Ectodermal cell (in vitro differentiated cells): ENCODE results near the gene PLEKHA7.

Source experiments
- H3K27ac ChIP-seq: 2 replicates; pipeline ENCODE4 v1.7.0; 2013; ENCODE audit warnings: mild to moderate bottlenecking, low read depth, low read length; ENCODE audit not compliant: insufficient read depth, poor library complexity, severe bottlenecking
- H3K27me3 ChIP-seq: 2 replicates; pipeline ENCODE4 v1.7.0; 2013; ENCODE audit warnings: mild to moderate bottlenecking, low read length; ENCODE audit not compliant: insufficient read depth, control insufficient read depth, poor library complexity, severe bottlenecking
- H3K36me3 ChIP-seq: one replicate; pipeline ENCODE4 v1.7.0; 2013; ENCODE audit warnings: low read length; ENCODE audit not compliant: control insufficient read depth, insufficient read depth
- H3K4me1 ChIP-seq: one replicate; pipeline ENCODE4 v1.7.0; 2013; ENCODE audit warnings: low read length; ENCODE audit not compliant: control insufficient read depth, insufficient read depth
- H3K4me3 ChIP-seq: 2 replicates; pipeline ENCODE4 v1.7.0; 2013; ENCODE audit warnings: low read depth, low read length, control low read depth; ENCODE audit not compliant: insufficient read depth
- H3K9me3 ChIP-seq: 2 replicates; pipeline ENCODE4 v1.7.0; 2013; ENCODE audit warnings: mild to moderate bottlenecking, low read length, moderate library complexity; ENCODE audit not compliant: control insufficient read depth
- WGBS, 2 experiments: methylation state at CpG; one replicate each; pipeline ENCODE4 v1.1.7; 2013; ENCODE audit warnings: missing lambda C conversion rate in 2 of 2; 5-methylcytosine and 5-hydroxymethylcytosine counted together

Gene PLEKHA7

GRCh38 chr11:16981651-16982194 lies 32.5 kb downstream of the PLEKHA7 start:
- H3K9me3 ChIP-seq = no peaks in the 10 kb centered on the region
- H3K36me3 ChIP-seq = no peaks in the 10 kb centered on the region
- H3K4me3 ChIP-seq = no peak overlapping the region
- H3K27me3 ChIP-seq = no peaks in the 10 kb centered on the region
- H3K4me1 ChIP-seq = peaks cover 46% of the 10 kb centered on the region
- H3K27ac ChIP-seq = peak overlapping the region; percentile 88
- WGBS, 2 experiments = 11 to 28% methylated on average over 9 of the region's 9 CpGs

DNA sequence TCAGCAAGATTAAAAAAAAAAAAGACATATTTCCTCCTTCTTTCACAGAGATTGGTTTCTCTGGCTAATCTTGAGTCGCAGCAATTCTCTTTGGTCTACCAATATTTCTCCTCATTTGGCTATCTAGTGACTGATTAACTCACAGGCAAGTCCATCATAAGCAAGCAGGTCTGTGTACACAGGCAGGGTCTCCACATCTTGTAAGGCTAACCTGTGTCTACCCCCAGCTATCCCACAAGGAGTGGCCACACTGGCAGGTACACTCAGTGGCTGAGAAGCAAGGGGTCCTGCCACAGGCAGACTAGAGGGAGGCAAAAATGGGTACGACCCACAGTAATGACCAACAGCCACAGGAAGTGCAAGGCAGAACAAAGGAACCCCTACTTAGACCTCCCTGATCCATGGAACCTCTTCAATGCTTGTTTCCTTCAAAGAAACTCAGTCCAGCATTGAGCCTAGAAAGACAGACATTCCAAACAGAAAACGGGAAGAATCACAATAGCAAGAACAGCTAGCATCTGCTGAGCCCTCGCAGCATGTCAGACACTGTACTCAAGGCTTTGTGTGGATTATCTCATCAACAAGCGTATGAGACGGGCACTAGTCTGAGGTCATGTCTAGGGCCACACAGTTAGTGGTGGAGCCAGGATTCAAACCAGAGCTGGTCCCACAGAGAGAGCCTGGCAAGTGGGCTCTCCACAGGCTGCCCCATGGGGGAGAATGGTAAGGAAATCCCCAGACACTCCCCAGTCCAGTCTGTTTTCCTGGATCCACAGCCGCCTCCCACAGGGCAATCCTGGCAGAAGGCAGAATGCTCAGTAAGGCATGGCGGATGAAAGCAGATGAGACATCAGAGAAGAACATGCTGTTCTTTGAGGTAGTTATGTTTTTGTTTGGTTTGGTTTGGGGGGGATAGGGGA lies 34.3 kb downstream of the PLEKHA7 start:
- Histone ChIP-seq H3K27me3 (no peaks in the 10 kb centered on the region), H3K9me3 (no peaks in the 10 kb centered on the region), H3K4me1 (peaks cover 58% of the 10 kb centered on the region), H3K36me3 (no peaks in the 10 kb centered on the region), H3K27ac (no peak overlapping the region), H3K4me3 (no peak overlapping the region)
- WGBS, 2 experiments = 85 to 87% methylated on average over 8 of the region's 8 CpGs

GRCh38 chr11:16977994-16978315 lies 36.3 kb downstream of the PLEKHA7 start:
- Histone ChIP-seq H3K27me3 (no peaks in the 10 kb centered on the region), H3K36me3 (no peaks in the 10 kb centered on the region), H3K27ac (peak overlapping the region; percentile 64), H3K9me3 (no peaks in the 10 kb centered on the region), H3K4me1 (peaks cover 58% of the 10 kb centered on the region), H3K4me3 (no peak overlapping the region)
- WGBS, 2 experiments = 20 to 21% methylated on average over 2 of the region's 2 CpGs

DNA sequence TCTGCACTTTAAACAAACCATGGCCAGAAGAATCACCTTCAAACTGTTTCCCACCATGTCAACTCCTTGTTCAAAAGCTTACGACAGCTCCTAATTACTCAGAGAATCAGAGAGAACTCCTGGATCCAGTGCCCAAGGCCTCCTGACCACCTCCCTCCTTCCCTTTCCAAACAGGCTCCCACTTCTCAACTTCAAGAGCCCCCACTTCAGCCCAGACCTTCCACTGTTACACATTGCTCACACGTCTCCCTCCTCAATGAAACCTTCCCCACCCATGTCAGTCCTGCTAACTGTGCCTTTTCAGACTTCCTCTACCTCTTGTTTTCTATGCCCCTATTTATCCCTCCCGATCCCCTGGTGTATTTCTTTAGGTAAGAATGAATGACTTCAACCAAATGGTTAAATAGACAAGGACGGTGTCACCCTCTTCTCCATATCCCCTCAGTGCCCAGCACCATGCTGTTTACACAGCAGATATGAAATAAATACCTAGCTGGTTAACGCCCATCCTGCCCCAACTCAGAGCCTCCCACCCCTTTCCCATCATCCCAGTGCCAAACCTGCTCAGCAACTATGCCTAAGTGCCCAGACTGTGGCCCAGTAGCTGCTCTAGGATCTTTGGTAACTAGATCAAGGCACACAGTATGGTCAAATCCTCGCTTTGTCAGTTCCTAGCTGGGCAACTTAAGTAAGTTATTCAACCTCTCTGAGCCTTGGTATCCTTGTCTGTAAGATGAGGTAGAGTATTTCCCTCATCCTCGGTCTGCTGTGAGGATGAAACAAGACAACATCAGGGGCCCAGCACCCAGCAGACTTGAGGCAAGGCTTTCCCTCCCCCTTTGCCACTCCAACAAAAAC lies 36.8 kb downstream of the PLEKHA7 start:
- WGBS, 2 experiments = 66 to 71% methylated on average over 6 to 7 of the region's 7 CpGs

GRCh38 chr11:16976379-16976778 lies 37.8 kb downstream of the PLEKHA7 start:
- H3K4me1 ChIP-seq = peaks cover 49% of the 10 kb centered on the region
- 64 to 75% methylated on average over 5 of the region's 5 CpGs for WGBS, 2 experiments

More for the DNA sequence above, 36.8 kb downstream of the PLEKHA7 start:
- peaks cover 57% of the 10 kb centered on the region for H3K4me1 ChIP-seq
- H3K27me3 ChIP-seq = no peaks in the 10 kb centered on the region
- no peaks in the 10 kb centered on the region for H3K9me3 ChIP-seq
- H3K36me3 ChIP-seq = no peaks in the 10 kb centered on the region
- H3K4me3 ChIP-seq = no peak overlapping the region
- H3K27ac ChIP-seq = no peak overlapping the region

DNA sequence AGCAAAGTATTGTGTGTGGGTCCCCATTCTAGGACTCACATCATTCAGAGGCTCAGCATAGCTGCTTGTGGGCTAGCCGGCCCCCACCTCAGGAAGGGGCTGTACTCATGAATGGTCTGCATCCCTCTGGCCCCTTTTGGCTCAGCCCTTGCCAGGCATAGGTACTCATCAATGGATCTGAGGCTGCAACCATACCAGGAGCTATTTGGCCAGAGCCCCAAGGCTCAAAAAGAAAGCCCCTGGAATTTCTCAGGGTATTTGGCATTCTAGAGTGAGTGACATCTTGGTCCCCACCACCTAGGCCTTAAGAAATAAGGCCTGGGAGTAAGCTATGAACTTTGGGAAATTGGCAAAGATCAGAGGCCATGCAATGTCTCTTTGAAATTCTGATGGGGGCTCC lies 38.3 kb downstream of the PLEKHA7 start:
- H3K9me3 ChIP-seq = no peaks in the 10 kb centered on the region
- H3K4me3 ChIP-seq = no peak overlapping the region
- H3K4me1 ChIP-seq = peaks cover 44% of the 10 kb centered on the region
- WGBS, 2 experiments = 73 to 75% methylated on average over 1 of the region's 1 CpG
- no peaks in the 10 kb centered on the region for H3K27me3 ChIP-seq
- no peak overlapping the region for H3K27ac ChIP-seq
- no peaks in the 10 kb centered on the region for H3K36me3 ChIP-seq

More at GRCh38 chr11:16976379-16976778, 37.8 kb downstream of the PLEKHA7 start:
- no peaks in the 10 kb centered on the region for H3K36me3 ChIP-seq
- H3K27me3 ChIP-seq = no peaks in the 10 kb centered on the region
- H3K27ac ChIP-seq = no peak overlapping the region
- no peaks in the 10 kb centered on the region for H3K9me3 ChIP-seq
- H3K4me3 ChIP-seq = no peak overlapping the region

- Histone ChIP-seq H3K27ac (no peak overlapping the region), H3K9me3 (no peaks in the 10 kb centered on the region), H3K27me3 (no peaks in the 10 kb centered on the region), H3K4me1 (peaks cover 29% of the 10 kb centered on the region), H3K36me3 (no peaks in the 10 kb centered on the region), H3K4me3 (no peak overlapping the region)
- 95% methylated on average over 3 of the region's 3 CpGs for WGBS, 2 experiments
Observed at GRCh38 chr11:16973338-16973964, 40.8 kb downstream of the PLEKHA7 start.

- Histone ChIP-seq H3K36me3 (no peaks in the 10 kb centered on the region), H3K9me3 (no peaks in the 10 kb centered on the region), H3K27me3 (no peaks in the 10 kb centered on the region), H3K27ac (no peak overlapping the region), H3K4me1 (no peaks in the 10 kb centered on the region), H3K4me3 (no peak overlapping the region)
- 68 to 74% methylated on average over 5 of the region's 5 CpGs for WGBS, 2 experiments
Observed at GRCh38 chr11:16969010-16969999, 44.9 kb downstream of the PLEKHA7 start.

- H3K27ac ChIP-seq = no peak overlapping the region
- no peaks in the 10 kb centered on the region for H3K27me3 ChIP-seq
- no peaks in the 10 kb centered on the region for H3K36me3 ChIP-seq
- H3K4me3 ChIP-seq = no peak overlapping the region
- no peaks in the 10 kb centered on the region for H3K4me1 ChIP-seq
- H3K9me3 ChIP-seq = no peaks in the 10 kb centered on the region
- WGBS, 2 experiments = 89% methylated on average over 2 of the region's 2 CpGs
Observed at GRCh38 chr11:16968196-16968595, 46.0 kb downstream of the PLEKHA7 start.
